Lower lobe of right lung (tissue), 2 donors: ENCODE results near the gene NECAB3. TPM values are rescaled to one million over a fixed set of nuclear protein-coding genes. Genes with fewer than 3 reads are reported as not detected.
A peak's percentile ranks its signal among the peaks of the same experiment; 100 is the strongest.

ENCODE experiments used
- ATAC-seq, 2 donors: fragments of 200-7000 bp; cut with Tn5 transposase; one replicate each; pipeline ENCODE4 v1.9.1; 2020 to 2022; ENCODE audit warnings: mild to moderate bottlenecking in 2 of 2, moderate library complexity in 2 of 2
- DNase-seq: peaks from one replicate; pipeline ENCODE4 v3.0.0-alpha.2; 2020
- H3K27ac ChIP-seq: fragments of 200-600 bp; one replicate; pipeline ENCODE4 v1.8.0; 2022
- H3K27me3 ChIP-seq: fragments of 200-600 bp; one replicate; pipeline ENCODE4 v1.8.0; 2022; ENCODE audit warnings: low read depth
- H3K36me3 ChIP-seq: fragments of 200-600 bp; one replicate; pipeline ENCODE4 v1.8.0; 2022; ENCODE audit warnings: mild to moderate bottlenecking
- H3K4me1 ChIP-seq: fragments of 200-600 bp; one replicate; pipeline ENCODE4 v1.8.0; 2022
- H3K4me3 ChIP-seq: fragments of 200-600 bp; one replicate; pipeline ENCODE4 v1.8.0; 2022; ENCODE audit warnings: mild to moderate bottlenecking
- H3K9me3 ChIP-seq: fragments of 200-600 bp; one replicate; pipeline ENCODE4 v1.8.0; 2022
- intact Hi-C: fragments of 100-400 bp; cut with DNase I; formaldehyde crosslinking; loops from one replicate; pipeline ENCODE4 v1.11.0; 2022
- total RNA-seq: library from RNA; stranded (reverse); fragmentation: NEBNext Ultra II Directional; extraction: Animal tissue kit (Norgen Biotek cat#: 25700); gene quantifications from one replicate; pipeline ENCODE4 v1.2.1, GENCODE V29; 2021
- TF ChIP-seq, protein P1 (sequence below): fragments of 200-600 bp; IDR thresholded peaks from one replicate; pipeline ENCODE4 v1.8.0; 2022; ENCODE audit warnings: antibody characterized with exemption, mild to moderate bottlenecking
- donor health status: DM: no; HTN: yes; CAD: no; lungs with severe emphysema.

The NECAB3 gene
- total RNA-seq, 1 donor from 2014 or later: 60.3 TPM

DNA sequence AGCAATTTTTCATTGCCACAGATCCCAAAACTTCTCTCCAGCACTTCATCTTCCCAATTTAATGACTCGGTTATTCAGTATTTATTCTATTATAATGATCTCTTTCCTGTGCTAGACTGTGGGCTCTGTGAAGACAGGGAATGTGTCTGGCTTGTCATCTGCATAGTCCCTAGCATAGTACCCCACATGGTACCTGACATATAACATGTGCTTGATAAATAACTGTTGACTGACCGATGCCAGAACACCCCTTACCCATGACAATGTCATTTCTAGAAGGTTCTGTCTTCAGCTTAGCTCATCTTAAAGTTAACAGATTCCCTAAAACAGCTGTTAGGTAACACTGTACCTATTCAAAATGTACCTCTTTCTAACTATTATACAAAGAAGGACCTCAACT is 42.3 kb upstream of the NECAB3 start:
- intact Hi-C loops: no loop called here
- DNase-seq (no peak), ATAC-seq (no peak)
- H3K4me3 ChIP-seq: no peak overlapping the region
- TF ChIP-seq, protein P1, sequence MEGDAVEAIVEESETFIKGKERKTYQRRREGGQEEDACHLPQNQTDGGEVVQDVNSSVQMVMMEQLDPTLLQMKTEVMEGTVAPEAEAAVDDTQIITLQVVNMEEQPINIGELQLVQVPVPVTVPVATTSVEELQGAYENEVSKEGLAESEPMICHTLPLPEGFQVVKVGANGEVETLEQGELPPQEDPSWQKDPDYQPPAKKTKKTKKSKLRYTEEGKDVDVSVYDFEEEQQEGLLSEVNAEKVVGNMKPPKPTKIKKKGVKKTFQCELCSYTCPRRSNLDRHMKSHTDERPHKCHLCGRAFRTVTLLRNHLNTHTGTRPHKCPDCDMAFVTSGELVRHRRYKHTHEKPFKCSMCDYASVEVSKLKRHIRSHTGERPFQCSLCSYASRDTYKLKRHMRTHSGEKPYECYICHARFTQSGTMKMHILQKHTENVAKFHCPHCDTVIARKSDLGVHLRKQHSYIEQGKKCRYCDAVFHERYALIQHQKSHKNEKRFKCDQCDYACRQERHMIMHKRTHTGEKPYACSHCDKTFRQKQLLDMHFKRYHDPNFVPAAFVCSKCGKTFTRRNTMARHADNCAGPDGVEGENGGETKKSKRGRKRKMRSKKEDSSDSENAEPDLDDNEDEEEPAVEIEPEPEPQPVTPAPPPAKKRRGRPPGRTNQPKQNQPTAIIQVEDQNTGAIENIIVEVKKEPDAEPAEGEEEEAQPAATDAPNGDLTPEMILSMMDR: no peak
- H3K36me3 ChIP-seq: peaks cover 38% of the 10 kb centered on the region
- no peaks in the 10 kb centered on the region for H3K27me3 ChIP-seq
- H3K27ac ChIP-seq: no peak overlapping the region
- peaks cover 21% of the 10 kb centered on the region for H3K4me1 ChIP-seq
- H3K9me3 ChIP-seq: no peaks in the 10 kb centered on the region

DNA sequence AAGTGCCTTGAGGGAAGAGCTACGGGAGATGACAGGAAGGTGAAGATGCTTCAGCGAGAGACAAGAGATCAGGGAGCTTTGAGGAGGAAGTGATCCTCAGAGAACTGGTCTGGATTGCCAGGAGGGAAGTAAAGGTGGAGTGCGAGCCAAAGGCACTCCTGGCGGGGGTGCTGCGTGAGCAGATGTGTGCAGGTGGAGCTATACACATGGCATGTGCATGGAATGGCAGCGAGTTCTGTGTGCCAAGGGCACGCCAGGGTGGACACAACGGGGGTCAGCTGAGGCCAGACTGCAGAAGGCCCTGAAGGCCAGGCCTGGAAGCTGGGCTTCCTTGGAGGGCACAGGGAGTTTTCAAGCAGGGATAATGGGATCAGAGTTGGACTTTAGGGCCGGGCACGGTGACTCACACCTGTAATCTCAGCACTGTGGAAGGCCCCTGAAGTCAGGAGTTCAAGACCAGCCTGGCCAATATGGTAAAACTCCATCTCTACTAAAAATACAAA is 39.7 kb upstream of the NECAB3 start:
- Histone ChIP-seq H3K27me3 (no peaks in the 10 kb centered on the region), H3K4me1 (peaks cover 6% of the 10 kb centered on the region), H3K36me3 (peaks cover 49% of the 10 kb centered on the region), H3K4me3 (no peak overlapping the region), H3K9me3 (no peaks in the 10 kb centered on the region), H3K27ac (no peak overlapping the region)
- DNase-seq (no peak), ATAC-seq (no peak)
- intact Hi-C loops: no loop called here
- TF ChIP-seq, protein P1: no peak

DNA sequence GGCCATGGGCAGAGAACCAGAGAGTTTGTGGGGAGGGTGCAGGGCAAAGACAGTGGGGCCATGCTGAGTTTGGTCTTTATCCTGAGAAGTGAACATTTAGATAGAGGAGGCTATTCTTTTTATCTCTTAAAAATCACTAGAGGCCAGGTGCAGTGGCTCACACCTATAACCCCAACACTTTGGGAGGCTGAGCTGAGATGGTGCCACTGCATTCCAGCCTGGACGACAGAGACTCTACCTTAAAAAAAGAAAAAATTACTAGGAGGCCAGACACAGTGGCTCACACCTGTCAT is 37.2 kb upstream of the NECAB3 start:
- Histone ChIP-seq H3K27ac (no peak overlapping the region), H3K36me3 (peaks cover 68% of the 10 kb centered on the region), H3K27me3 (no peaks in the 10 kb centered on the region), H3K9me3 (no peaks in the 10 kb centered on the region), H3K4me1 (no peaks in the 10 kb centered on the region), H3K4me3 (no peak overlapping the region)
- TF ChIP-seq, protein P1: no peak
- DNase-seq (no peak), ATAC-seq (no peak)
- intact Hi-C loops: no loop called here

DNA sequence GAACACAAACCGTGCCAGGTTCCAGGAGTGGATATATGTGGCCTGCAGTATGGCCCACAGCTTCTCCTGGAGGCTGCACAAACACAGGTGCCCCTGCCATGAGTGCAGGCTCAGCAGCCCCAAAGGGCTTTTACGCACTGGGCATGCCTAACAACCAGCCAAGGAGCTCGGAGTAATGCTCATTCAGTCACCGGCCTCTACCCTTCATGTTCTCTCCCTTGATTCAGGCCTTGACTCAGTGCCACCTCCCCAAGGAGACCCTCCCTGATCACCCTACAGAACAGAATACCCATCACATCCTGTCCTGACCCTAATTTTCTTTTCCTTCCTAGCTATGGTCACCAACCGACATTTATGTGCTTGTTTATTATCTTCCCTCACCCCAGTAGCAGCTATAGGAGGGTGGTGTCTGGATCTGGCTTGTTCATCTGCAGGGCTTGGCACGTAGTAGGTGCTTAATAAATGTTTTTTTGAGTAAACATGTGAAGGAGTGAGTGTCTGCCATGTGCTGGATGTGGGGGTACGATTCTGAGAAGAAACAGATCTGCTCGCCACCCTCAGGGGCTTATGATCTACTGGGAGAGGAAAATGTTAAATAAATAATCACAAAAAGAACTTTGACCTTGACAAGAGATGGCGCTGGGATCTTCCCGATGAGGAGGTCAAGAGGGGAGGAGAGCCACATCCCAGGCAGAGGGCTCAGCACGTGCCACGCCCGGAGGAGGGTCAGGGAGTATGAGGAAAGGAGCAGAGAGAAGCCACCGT is 36.6 kb upstream of the NECAB3 start:
- Histone ChIP-seq H3K36me3 (peaks cover 73% of the 10 kb centered on the region), H3K9me3 (no peaks in the 10 kb centered on the region), H3K4me1 (no peaks in the 10 kb centered on the region), H3K27me3 (no peaks in the 10 kb centered on the region), H3K4me3 (no peak overlapping the region), H3K27ac (no peak overlapping the region)
- TF ChIP-seq, protein P1: no peak
- intact Hi-C loops: no loop called here
- DNase-seq: no peak
- ATAC-seq: no peak

DNA sequence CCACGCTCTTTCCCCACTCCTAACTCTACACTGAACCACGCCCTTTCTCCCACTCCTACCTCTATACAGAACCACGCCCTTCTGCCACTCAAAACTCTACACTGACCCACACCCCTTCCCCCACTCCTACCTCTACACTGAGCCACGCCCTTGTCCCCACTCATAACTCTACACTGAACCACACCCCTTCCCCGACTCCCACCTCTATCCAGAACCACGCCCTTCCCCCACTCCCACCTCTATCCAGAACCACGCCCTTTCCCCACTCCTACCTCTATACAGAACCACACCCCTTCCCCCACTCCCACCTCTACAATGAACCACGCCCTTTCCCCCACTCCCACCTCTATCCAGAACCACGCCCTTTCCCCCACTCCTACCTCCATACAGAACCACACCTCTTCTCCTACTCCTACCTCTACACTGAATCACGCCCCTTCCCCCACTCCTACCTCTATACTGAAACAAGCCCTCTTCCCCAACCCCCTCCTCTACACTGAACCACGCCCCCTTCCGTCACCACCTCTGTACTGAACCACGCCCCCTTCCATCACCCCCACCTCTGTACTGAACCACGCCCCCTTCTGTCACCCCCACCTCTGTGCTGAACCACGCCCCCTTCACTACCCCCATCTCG is 35.8 kb upstream of the NECAB3 start:
- H3K27me3 ChIP-seq: no peaks in the 10 kb centered on the region
- H3K4me3 ChIP-seq: no peak overlapping the region
- ATAC-seq: peak; percentile 67 to 71
- H3K9me3 ChIP-seq: no peaks in the 10 kb centered on the region
- peaks cover 70% of the 10 kb centered on the region for H3K36me3 ChIP-seq
- intact Hi-C loops: no loop called here
- H3K27ac ChIP-seq: no peak overlapping the region
- TF ChIP-seq, protein P1: no peak
- no peaks in the 10 kb centered on the region for H3K4me1 ChIP-seq
- no peak for DNase-seq
